NCI-H446 treated with DMSO at 0.1 percent for 48 hours (cell line): ENCODE data around the gene IQGAP2.

Experiments
- DNase-seq: peaks from one replicate; lab custom pipeline; 2025; lab: John Stamatoyannopoulos, UW

Gene IQGAP2

DNA sequence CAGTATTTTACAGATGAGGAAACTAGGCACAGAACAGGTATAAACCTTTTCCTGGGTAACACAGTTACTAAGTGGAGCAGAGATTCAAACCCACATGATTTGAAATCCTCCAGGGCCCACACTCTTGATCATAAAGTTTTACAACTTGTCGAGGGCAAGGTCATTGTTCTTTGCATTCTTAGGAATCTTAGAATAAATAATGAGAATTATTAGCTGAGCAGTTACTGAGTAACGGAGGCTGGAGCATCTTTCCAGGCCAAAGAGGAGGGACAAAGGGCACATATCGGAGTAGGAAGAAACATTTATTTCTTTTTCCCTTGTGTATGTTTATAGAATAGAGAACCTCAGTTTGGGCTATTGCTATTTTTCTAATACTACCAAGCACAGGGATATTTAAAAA lies 285.8 kb downstream of the IQGAP2 start:
- no peak for DNase-seq

DNA sequence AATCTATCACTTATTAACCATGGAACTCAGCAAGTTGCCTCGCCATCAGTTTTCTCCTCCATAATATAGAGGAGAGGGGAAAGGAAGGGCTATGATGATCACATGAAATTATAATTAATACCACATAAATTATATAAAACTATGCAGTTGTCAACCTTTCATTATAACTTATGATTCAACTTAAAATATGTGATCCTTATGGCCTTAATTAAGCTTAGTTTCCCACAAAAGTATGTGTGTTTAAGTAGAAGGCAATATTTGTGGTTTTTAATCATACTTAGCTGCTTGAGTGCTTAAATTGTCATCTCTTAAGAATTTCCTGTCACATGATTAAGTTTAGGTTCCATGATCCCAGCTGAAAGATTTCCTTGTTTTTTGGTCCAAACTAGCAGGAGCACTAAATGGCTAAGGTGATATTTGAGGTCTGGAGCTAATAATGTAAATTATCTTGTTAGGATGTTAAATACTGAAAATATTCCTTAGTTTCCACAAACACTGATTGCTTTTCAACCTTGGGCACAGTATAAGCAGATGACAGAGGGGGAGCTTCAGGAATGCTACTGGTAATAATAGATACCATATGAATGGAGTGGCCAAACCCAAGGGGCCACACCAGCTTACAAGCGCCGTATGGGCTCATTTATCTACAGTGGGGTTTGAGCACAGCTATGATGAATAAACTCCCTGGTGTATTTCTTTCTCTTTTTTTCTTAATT lies 286.4 kb downstream of the IQGAP2 start:
- no peak for DNase-seq

DNA sequence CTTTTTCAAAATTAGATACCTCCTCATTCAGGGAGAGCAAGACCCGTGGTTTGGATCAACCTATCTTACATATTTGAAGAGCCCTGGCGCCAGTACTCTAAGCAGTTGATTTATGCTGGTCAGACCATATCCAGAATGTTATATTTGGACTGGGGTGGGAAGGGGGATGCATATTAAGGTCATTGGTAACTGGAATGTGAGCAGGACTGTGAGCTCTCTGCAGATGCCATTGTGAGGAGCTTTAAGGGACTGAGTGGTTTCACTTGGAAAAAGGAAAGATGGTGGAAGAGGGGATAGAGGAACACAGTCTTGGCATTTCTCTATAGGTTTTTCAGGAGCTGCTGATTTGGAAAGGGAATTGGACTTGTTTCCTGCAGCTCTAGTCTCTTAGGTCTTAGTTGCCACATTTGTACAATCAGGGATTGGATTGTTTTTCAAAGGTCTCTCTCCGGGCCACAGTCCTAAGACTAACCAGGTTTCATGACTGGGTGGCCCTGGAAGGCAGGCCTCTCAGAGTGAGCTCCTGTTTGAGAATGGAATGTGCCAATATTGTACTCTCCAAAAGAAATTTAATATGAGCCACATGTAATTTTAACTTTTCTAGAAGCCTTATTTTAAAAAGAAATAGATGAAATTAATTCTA lies 287.1 kb downstream of the IQGAP2 start:
- no peak for DNase-seq

DNA sequence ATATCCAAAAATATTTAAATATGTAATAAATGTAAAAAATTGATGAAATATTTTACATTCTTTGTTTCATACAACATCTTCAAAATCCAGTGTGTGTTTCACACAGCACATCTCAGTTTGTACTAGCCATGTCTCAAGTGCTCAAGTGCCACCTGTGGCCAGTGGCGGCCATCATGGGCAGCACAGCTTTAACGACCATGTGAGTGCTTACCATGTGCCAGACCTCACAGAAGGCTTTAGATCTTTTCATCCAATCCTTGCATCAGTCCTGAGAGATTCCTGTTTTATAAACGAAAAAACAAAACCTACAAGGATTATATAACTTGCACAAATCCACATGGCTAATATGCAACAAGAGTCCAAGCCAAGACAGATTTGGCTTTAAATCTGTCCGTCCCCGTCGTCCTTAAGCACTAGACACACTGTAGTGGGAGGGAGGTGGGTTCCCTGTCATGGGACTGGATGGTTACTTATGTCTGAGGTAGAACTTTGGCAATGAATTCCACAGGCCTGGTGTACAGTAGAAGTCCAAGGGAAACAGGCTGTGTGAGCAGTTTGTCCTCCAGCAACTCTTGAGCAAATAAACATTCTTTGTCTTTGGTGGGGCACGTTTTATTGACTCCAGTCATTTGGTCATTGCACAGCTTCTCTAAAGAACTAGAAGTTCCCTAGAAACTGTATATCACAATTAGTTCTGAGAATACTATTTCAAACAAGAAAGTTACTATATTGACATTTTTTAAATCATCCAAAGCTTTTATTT lies 287.8 kb downstream of the IQGAP2 start:
- DNase-seq: no peak

DNA sequence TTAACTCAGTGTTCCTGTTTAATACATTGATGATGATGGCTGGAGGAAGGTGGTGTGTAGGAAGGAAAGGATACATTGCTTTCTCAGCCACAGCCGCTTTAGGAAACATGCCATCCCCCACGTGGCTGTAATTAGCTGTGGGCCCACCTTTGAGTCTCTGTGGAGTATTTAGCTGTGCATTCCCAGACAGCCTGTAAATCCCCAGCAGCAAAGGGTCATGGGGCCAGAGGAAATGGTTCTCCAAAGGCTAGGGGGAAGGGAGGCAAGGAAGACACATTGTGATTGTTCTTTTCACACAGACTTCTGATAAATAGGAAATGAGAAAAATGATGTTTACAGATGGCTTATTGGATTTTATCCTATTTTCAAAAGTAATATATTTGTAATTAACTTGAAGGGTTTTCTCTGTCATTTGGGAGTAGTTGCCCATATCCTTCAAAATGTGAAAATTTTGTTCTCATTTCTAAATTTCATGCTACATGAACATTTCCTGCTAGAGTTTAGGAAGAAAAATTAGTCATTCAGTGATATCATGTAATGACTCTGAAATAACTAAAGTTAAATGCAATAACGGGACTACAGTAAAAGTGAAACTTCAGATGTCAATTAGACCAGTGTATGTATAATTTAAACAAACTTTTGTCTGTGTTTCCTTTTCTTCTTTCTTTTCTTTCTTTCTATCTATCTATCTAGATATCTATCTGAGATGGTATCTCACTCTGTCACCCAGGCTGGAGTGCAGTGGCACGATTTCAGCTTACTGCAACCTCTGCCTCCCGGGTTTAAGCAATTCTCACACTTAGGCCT lies 288.6 kb downstream of the IQGAP2 start:
- DNase-seq: no peak

DNA sequence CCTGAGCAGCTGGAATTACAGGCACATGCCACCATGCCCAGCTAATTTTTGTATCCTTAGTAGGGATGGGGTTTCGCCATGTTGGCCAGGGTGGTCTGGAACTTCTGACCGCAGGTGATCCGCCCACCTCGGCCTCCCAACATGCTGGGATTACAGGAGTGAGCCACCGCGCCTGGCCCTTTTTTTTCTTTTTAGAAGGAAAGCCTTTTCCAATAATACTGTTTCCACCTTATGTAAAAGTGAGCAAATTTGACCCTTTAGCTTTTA lies 289.1 kb downstream of the IQGAP2 start:
- no peak for DNase-seq

DNA sequence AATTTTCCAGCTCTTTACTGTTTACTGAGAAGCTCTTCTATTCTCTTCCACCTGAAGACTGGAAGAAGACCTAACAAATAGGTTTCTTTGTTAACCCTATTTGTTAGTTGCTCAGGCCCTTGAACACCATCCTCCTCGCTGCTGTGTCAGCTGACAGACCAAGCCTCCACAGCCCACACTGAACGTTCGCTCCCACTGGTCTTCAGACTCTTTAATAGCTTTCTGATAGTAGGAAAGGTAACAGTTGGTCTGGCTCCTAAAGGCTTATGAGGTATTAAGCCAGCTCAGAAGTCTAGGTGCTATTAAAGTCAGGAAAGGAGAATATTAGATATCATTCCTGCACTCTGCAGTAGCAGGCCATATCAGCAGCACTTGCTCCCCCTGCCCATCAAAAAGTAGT lies 289.6 kb downstream of the IQGAP2 start:
- no peak for DNase-seq

DNA sequence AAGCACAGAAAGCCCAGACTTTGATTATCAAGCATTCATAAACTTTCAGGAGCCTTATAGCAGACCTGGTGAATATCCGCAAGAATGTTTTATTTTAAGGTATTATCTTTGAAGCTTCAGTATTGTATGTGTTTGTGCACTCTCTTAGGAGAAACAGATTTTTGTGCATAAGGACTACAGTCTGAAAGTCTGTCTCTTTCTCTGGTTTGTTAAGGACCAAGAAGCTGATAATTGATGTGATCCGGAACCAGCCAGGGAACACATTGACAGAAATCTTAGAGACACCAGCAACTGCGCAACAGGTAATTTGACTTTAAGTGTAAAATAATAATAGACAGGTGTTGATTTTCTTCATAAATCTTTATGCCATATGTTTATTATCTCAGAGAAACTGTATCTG lies 290.1 kb downstream of the IQGAP2 start:
- no peak for DNase-seq

DNA sequence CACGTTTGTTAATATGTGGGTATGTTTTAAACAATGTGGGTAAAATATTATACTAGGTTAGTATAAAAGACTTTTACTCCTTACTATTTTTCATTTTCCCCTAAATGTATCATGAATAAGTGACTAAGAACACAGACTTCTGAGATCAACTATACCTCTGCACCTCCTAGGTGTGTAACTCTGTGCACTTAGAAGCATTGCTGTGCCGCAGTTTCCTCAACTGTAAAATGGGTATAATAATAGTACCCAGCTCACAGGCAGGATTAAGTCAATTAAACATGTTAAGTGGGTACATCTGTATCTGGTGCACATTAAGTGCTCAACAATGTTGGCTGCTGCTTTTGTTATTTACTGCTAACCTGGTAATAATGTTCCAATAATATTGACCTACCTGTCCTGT lies 291.2 kb downstream of the IQGAP2 start:
- DNase-seq: no peak

DNA sequence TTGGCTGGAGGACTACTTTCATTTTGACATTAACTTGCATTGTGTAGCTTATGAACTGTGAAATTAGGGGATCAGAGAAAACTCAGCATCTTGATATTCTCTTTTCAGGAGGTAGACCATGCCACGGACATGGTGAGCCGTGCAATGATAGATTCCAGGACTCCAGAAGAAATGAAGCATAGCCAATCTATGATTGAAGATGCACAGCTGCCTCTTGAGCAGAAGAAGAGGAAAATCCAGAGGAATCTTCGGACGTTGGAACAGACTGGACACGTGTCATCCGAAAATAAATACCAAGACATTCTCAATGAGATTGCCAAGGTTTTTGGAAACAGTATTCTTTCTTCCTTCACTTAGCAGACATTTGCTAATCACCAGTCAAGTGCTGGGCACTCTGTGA lies 292.3 kb downstream of the IQGAP2 start:
- DNase-seq: no peak

DNA sequence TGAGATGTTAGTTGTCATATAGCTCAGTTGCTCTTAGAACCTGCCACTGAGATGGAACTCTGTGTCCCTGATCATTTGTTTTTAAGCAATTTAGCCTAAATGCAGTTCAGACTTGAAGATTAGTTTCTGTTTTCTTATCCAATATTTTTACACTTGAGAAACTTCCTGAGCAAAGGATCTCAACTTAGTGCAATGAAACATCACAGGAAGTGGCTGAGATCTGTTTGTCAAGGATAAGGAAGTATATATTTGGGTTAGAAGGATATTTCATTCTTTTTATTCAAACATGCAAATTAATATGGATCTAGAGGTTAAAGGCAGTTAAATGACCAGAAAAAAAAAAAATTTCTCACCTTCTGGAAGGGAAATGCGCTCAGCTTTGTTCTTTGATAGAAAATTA lies 293.2 kb downstream of the IQGAP2 start:
- no peak for DNase-seq

DNA sequence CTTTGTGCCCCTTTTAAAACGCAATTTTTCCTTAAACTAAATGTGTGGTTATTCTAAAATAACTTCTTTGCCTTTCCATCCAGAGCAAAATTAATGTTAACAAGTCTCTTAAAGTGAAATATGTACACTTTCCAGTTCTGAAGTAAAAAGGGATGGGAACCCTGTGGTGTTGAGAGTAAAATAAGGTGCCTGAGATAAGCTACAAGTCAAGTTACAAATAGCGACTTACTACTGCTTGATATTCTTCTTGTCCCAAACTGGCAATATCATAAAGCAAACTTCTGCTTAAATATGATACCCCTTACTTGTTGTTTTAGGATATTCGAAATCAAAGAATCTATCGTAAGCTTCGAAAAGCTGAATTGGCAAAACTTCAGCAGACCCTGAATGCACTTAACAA lies 294.6 kb downstream of the IQGAP2 start:
- DNase-seq: no peak

DNA sequence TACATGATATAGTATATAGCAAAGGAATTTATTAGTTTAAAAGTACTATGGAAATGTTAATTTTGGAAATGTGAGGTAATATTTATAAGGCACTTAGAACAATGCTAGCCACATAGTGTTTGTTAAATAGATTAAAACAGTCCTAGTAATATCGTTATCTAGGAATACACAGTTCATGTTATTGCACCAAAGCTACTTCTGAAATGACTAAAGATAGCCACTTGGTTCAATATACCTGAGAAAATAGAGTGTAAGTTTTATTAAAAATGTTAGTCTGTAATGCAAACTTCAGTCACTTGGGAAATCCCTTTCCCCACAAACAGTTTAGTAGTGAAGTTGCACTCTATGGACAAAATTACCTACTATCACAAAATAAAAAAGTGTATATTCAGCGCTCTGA lies 297.5 kb downstream of the IQGAP2 start:
- DNase-seq: no peak

DNA sequence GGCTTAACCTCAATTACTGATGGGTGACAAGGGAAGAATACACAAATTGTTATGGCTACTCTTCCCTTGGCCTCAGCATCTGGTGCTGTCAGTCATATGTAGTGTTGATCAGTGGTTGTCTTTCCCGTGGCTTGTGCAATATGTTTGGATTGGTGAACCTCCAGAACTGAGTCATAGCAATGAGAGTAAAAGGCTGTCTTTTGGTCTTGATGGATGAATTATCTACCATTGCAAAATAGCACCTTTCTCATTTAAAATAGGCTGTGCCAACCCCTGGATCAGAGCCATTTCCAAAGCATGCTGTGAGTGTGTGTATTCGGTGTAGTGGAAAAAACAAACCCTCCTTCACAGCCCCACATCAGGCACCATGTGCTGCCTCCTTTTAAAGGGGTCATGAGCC lies 298.2 kb downstream of the IQGAP2 start:
- no peak for DNase-seq

DNA sequence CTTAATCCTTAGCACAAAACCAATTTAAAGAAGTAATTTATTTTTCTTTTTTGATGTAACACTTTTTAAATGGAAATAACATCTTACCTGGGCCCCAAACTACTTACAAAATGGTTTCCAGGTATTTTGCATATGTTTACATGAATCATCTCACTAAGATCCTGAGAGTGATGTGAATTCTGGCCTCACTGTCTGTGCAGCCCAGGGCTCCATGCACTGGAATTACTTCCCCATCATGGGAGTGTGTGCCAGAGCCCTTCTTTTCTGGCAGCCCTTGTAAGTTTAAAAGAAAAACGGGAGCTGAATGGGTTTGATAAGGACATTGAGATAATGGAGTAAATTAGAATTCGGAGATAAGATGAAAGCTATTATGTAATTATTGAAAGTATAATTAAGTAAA lies 300.6 kb downstream of the IQGAP2 start:
- DNase-seq: no peak

DNA sequence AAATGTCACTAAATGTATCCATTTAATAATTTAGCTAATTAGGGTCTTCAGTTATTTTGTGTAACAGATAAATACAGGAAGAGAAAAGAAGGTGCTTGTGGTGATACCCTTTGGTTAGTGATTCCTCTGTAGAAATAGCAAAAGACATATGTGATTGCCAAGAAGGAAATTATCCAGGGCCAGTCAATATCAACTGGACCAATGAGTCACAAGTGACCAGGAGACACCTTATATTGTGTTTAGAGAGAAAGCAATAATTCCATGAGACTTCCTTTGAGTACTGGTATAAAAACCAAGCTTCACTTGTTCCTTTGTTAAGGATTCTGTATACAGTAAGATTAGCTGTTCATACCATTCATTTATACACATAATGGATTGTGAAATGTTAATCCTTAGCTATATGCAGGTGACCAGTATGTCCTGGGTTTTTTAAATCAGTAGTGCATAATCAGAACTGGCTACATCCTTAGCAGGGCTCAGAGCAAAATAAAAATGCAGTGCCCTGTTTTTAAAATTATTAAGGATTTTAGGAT lies 301.1 kb downstream of the IQGAP2 start:
- no peak for DNase-seq

DNA sequence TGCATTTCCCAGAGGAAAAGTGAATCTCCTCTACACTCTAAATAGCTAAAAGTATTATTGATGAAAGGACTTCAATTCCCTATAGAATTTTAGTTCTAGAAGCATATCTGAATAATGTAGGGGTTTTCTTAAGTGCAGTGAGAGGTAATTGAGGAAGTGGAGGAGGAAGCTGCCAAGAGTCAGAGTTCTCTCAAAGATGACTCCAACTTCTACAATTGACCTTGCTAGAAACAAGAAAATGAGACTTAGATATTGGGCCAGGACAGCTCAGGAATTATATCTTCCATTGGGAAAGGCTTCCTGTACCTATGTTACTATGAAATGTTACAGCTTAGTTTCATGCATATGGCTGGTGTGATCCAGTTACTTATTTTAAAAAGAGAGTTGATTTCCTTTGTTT lies 302.5 kb downstream of the IQGAP2 start:
- no peak for DNase-seq

DNA sequence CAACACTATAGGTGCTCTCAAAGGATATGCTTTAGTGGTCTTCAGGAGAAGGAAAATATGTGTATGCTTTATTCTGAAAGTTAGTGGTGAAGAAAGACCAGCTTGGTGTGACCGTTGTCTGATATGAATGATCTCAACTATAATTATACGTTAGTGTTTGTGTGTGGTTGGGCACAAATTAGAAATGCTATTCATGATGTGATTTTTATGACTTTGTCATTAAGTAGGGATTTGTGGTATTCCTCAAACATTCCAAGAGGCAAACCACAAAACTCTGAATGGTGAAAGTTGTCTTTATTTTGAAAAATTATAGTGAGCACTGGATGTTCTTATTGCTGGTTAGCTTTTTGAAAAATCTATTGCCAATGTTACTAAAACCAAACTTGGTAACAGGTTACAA lies 306.7 kb downstream of the IQGAP2 start:
- DNase-seq: no peak

DNA sequence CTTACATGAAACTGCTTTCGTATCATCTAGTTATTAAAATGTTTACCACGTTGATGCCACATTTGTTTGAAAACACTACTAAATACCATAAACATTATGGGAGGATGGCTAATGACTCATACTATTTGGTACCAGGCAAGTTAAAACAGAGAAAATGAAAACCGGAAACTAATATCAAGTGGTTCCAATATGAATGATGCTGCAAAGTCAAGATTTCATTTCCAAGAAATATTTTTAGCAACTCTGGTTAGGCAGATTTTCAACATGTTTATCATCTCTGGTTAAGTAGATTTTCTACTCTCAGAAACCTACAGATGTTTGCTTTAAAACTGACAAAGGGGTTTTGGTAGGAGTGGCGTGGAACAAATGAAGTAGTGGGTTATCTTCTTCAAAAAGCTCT lies 307.9 kb downstream of the IQGAP2 start:
- DNase-seq: no peak

DNA sequence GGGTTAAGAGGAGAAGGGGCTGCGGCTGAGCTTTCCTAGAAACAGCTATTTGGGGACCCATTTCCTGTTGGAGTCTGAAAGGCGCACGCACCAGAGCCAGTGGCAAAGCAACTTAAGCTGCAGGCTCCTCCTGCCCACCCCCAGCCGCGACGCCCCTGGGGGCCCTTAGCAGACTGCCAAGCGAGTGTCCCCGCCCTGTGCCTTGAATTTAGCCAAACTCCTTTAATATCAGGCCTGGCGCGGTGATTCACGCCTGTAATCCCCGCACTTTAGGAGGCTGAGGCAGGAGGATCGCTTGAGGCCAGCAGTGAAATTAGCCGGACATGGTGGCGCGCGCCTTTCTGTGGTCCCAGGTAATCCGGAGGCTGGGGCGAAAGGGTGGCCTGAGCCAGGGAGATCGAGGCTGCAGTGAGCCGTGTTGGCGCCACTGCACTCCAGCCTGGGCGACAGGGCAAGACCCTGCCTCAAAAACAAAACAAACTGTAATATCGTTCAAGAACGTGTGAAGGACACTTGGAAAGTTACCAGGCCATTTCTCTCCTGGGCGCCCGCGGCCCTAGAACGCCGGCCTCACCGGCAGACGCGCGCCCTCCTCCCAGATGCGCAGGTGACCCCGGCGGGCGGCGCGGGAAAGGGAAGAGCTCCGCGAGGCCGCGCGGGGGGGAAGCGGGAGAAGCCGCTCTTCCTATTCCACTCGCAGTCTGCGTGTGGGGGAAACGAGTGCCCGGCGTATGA lies 311.8 kb downstream of the IQGAP2 start:
- no peak for DNase-seq

DNA sequence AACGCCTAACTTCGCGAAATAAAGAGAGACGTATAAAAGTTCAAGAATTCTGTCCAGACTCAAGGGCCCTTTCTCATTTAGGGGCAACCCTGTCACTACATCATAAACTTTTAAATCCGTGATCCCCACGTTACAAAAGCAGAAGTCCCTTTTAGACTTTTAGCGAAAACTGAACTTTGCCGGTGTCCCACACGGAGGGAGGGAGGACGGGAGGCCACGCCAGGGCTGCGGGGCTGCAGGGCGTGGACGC lies 312.3 kb downstream of the IQGAP2 start:
- no peak for DNase-seq
